ENCODE measurements around the gene DUSP6.

DUSP6 gene

GRCh38 chr12:89370850-89371249 lies 18.5 kb upstream of the DUSP6 start:
- Histone ChIP-seq H3K9me3 (ENCODE audit: insufficient read depth, low read depth, low read length) (no peaks in the 10 kb centered on the region), H3K9ac (ENCODE audit: low read depth, low read length) (no peak overlapping the region), H3K27ac (ENCODE audit: low read length) (no peak overlapping the region), H3K36me3 (ENCODE audit: insufficient read depth, low read depth, low read length) (no peaks in the 10 kb centered on the region), H3K4me1 (ENCODE audit: insufficient read depth, low read length) (peaks cover 14% of the 10 kb centered on the region; the same call in 1 of the 2 replicates), H3K4me3 (ENCODE audit: low read length) (no peak overlapping the region), H3K27me3 (ENCODE audit: insufficient read depth, low read length) (no peaks in the 10 kb centered on the region)

GRCh38 chr12:89370421-89370831 lies 18.1 kb upstream of the DUSP6 start:
- H3K9me3 ChIP-seq (ENCODE audit: insufficient read depth, low read depth, low read length), result no peaks in the 10 kb centered on the region
- no peak overlapping the region for H3K4me3 ChIP-seq (ENCODE audit: low read length)
- H3K4me1 ChIP-seq (ENCODE audit: insufficient read depth, low read length), result peaks cover 14% of the 10 kb centered on the region; the same call in 1 of the 2 replicates
- no peaks in the 10 kb centered on the region for H3K27me3 ChIP-seq (ENCODE audit: insufficient read depth, low read length)
- H3K36me3 ChIP-seq (ENCODE audit: insufficient read depth, low read depth, low read length), result no peaks in the 10 kb centered on the region
- H3K27ac ChIP-seq (ENCODE audit: low read length), result no peak overlapping the region
- H3K9ac ChIP-seq (ENCODE audit: low read depth, low read length), result no peak overlapping the region

- Histone ChIP-seq H3K27ac (ENCODE audit: low read length) (no peak overlapping the region), H3K4me3 (ENCODE audit: low read length) (no peak overlapping the region), H3K9me3 (ENCODE audit: insufficient read depth, low read depth, low read length) (no peaks in the 10 kb centered on the region), H3K9ac (ENCODE audit: low read depth, low read length) (no peak overlapping the region), H3K36me3 (ENCODE audit: insufficient read depth, low read depth, low read length) (no peaks in the 10 kb centered on the region), H3K4me1 (ENCODE audit: insufficient read depth, low read length) (peaks cover 14% of the 10 kb centered on the region; the same call in 1 of the 2 replicates), H3K27me3 (ENCODE audit: insufficient read depth, low read length) (no peaks in the 10 kb centered on the region)
These were observed 16.9 kb upstream of the DUSP6 start for GRCh38 chr12:89369166-89369565.

- H3K9me3 ChIP-seq (ENCODE audit: insufficient read depth, low read depth, low read length), result no peaks in the 10 kb centered on the region
- H3K27ac ChIP-seq (ENCODE audit: low read length), result no peak overlapping the region
- no peaks in the 10 kb centered on the region; the same call in 1 of the 2 replicates for H3K27me3 ChIP-seq (ENCODE audit: insufficient read depth, low read length)
- H3K9ac ChIP-seq (ENCODE audit: low read depth, low read length), result no peak overlapping the region
- H3K4me1 ChIP-seq (ENCODE audit: insufficient read depth, low read length), result peaks cover 9% of the 10 kb centered on the region; the same call in 1 of the 2 replicates
- H3K36me3 ChIP-seq (ENCODE audit: insufficient read depth, low read depth, low read length), result no peaks in the 10 kb centered on the region
- no peak overlapping the region for H3K4me3 ChIP-seq (ENCODE audit: low read length)
These were observed 16.1 kb upstream of the DUSP6 start for GRCh38 chr12:89368391-89368790.

- H3K27ac ChIP-seq (ENCODE audit: low read length), result no peak overlapping the region
- H3K4me1 ChIP-seq (ENCODE audit: insufficient read depth, low read length), result no peaks in the 10 kb centered on the region
- H3K27me3 ChIP-seq (ENCODE audit: insufficient read depth, low read length), result no peaks in the 10 kb centered on the region; the same call in 1 of the 2 replicates
- no peak overlapping the region for H3K9ac ChIP-seq (ENCODE audit: low read depth, low read length)
- no peaks in the 10 kb centered on the region for H3K36me3 ChIP-seq (ENCODE audit: insufficient read depth, low read depth, low read length)
- H3K9me3 ChIP-seq (ENCODE audit: insufficient read depth, low read depth, low read length), result no peaks in the 10 kb centered on the region
- H3K4me3 ChIP-seq (ENCODE audit: low read length), result no peak overlapping the region
These were observed 14.5 kb upstream of the DUSP6 start for GRCh38 chr12:89366676-89367364.

- Histone ChIP-seq H3K36me3 (ENCODE audit: insufficient read depth, low read depth, low read length) (no peaks in the 10 kb centered on the region), H3K27me3 (ENCODE audit: insufficient read depth, low read length) (peaks cover 4% of the 10 kb centered on the region; the same call in 1 of the 2 replicates), H3K4me1 (ENCODE audit: insufficient read depth, low read length) (peaks cover 3% of the 10 kb centered on the region; the same call in 1 of the 2 replicates)
These were observed 12.3 kb upstream of the DUSP6 start for GRCh38 chr12:89364631-89365030.

GRCh38 chr12:89364058-89364457 lies 11.8 kb upstream of the DUSP6 start:
- H3K9me3 ChIP-seq (ENCODE audit: insufficient read depth, low read depth, low read length), result no peaks in the 10 kb centered on the region
- no peaks in the 10 kb centered on the region for H3K36me3 ChIP-seq (ENCODE audit: insufficient read depth, low read depth, low read length)
- no peak overlapping the region for H3K27ac ChIP-seq (ENCODE audit: low read length)
- H3K4me1 ChIP-seq (ENCODE audit: insufficient read depth, low read length), result peaks cover 5% of the 10 kb centered on the region; the same call in 1 of the 2 replicates
- H3K9ac ChIP-seq (ENCODE audit: low read depth, low read length), result no peak overlapping the region
- H3K4me3 ChIP-seq (ENCODE audit: low read length), result no peak overlapping the region
- H3K27me3 ChIP-seq (ENCODE audit: insufficient read depth, low read length), result peaks cover 7% of the 10 kb centered on the region; the same call in 1 of the 2 replicates

More at GRCh38 chr12:89364631-89365030, 12.3 kb upstream of the DUSP6 start:
- H3K9me3 ChIP-seq (ENCODE audit: insufficient read depth, low read depth, low read length), result no peaks in the 10 kb centered on the region
- no peak overlapping the region for H3K9ac ChIP-seq (ENCODE audit: low read depth, low read length)
- H3K27ac ChIP-seq (ENCODE audit: low read length), result no peak overlapping the region
- H3K4me3 ChIP-seq (ENCODE audit: low read length), result no peak overlapping the region

GRCh38 chr12:89363582-89363981 lies 11.3 kb upstream of the DUSP6 start:
- Histone ChIP-seq H3K27ac (ENCODE audit: low read length) (no peak overlapping the region), H3K4me3 (ENCODE audit: low read length) (no peak overlapping the region), H3K9me3 (ENCODE audit: insufficient read depth, low read depth, low read length) (no peaks in the 10 kb centered on the region), H3K9ac (ENCODE audit: low read depth, low read length) (no peak overlapping the region), H3K36me3 (ENCODE audit: insufficient read depth, low read depth, low read length) (no peaks in the 10 kb centered on the region), H3K4me1 (ENCODE audit: insufficient read depth, low read length) (peaks cover 5% of the 10 kb centered on the region; the same call in 1 of the 2 replicates), H3K27me3 (ENCODE audit: insufficient read depth, low read length) (peaks cover 12% of the 10 kb centered on the region; the same call in 1 of the 2 replicates)

- H3K4me1 ChIP-seq (ENCODE audit: insufficient read depth, low read length), result peaks cover 5% of the 10 kb centered on the region; the same call in 1 of the 2 replicates
- no peaks in the 10 kb centered on the region for H3K36me3 ChIP-seq (ENCODE audit: insufficient read depth, low read depth, low read length)
- H3K9ac ChIP-seq (ENCODE audit: low read depth, low read length), result no peak overlapping the region
These were observed 10.8 kb upstream of the DUSP6 start for GRCh38 chr12:89363084-89363483.

GRCh38 chr12:89359615-89360014 lies 7.3 kb upstream of the DUSP6 start:
- Histone ChIP-seq H3K9ac (ENCODE audit: low read depth, low read length) (no peak overlapping the region), H3K36me3 (ENCODE audit: insufficient read depth, low read depth, low read length) (no peaks in the 10 kb centered on the region), H3K4me3 (ENCODE audit: low read length) (no peak overlapping the region), H3K9me3 (ENCODE audit: insufficient read depth, low read depth, low read length) (no peaks in the 10 kb centered on the region), H3K4me1 (ENCODE audit: insufficient read depth, low read length) (peaks cover 34% of the 10 kb centered on the region), H3K27me3 (ENCODE audit: insufficient read depth, low read length) (peaks cover 52% of the 10 kb centered on the region), H3K27ac (ENCODE audit: low read length) (no peak overlapping the region)

More at GRCh38 chr12:89363084-89363483, 10.8 kb upstream of the DUSP6 start:
- peaks cover 17% of the 10 kb centered on the region for H3K27me3 ChIP-seq (ENCODE audit: insufficient read depth, low read length)
- H3K4me3 ChIP-seq (ENCODE audit: low read length), result no peak overlapping the region
- H3K27ac ChIP-seq (ENCODE audit: low read length), result no peak overlapping the region
- H3K9me3 ChIP-seq (ENCODE audit: insufficient read depth, low read depth, low read length), result no peaks in the 10 kb centered on the region

- Histone ChIP-seq H3K36me3 (ENCODE audit: insufficient read depth, low read depth, low read length) (no peaks in the 10 kb centered on the region), H3K9ac (ENCODE audit: low read depth, low read length) (no peak overlapping the region), H3K4me1 (ENCODE audit: insufficient read depth, low read length) (peaks cover 35% of the 10 kb centered on the region), H3K27me3 (ENCODE audit: insufficient read depth, low read length) (peaks cover 55% of the 10 kb centered on the region), H3K9me3 (ENCODE audit: insufficient read depth, low read depth, low read length) (no peaks in the 10 kb centered on the region), H3K27ac (ENCODE audit: low read length) (no peak overlapping the region), H3K4me3 (ENCODE audit: low read length) (no peak overlapping the region)
These were observed 6.5 kb upstream of the DUSP6 start for GRCh38 chr12:89358805-89359204.

- Histone ChIP-seq H3K9me3 (ENCODE audit: insufficient read depth, low read depth, low read length) (no peaks in the 10 kb centered on the region), H3K27me3 (ENCODE audit: insufficient read depth, low read length) (peaks cover 55% of the 10 kb centered on the region), H3K36me3 (ENCODE audit: insufficient read depth, low read depth, low read length) (no peaks in the 10 kb centered on the region), H3K9ac (ENCODE audit: low read depth, low read length) (no peak overlapping the region), H3K4me1 (ENCODE audit: insufficient read depth, low read length) (peaks cover 35% of the 10 kb centered on the region), H3K4me3 (ENCODE audit: low read length) (no peak overlapping the region), H3K27ac (ENCODE audit: low read length) (no peak overlapping the region)
These were observed 5.0 kb upstream of the DUSP6 start for GRCh38 chr12:89357297-89357730.
